Esophagus (tissue), 2 donors: ENCODE data around the gene SCRG1. TPM values are rescaled to one million over a fixed set of nuclear protein-coding genes. Genes with fewer than 3 reads are reported as not detected.

ENCODE experiments used
- H3K27ac ChIP-seq, 2 donors: one replicate each; pipeline ENCODE4 v1.5.1; 2013; ENCODE audit warnings: low read depth in 2 of 2, mild to moderate bottlenecking in 2 of 2, inconsistent platforms in 1 of 2, low read length in 1 of 2, moderate library complexity in 1 of 2
- H3K27me3 ChIP-seq, 2 donors: one replicate each; pipeline ENCODE4 v1.6.1; 2013; ENCODE audit warnings: low read length in 2 of 2, control low read depth in 1 of 2, mild to moderate bottlenecking in 1 of 2; ENCODE audit not compliant: insufficient read depth in 2 of 2, control insufficient read depth in 1 of 2
- H3K36me3 ChIP-seq, 2 donors: one replicate each; pipeline ENCODE4 v1.6.1; 2013; ENCODE audit warnings: low read length in 1 of 2; ENCODE audit not compliant: control insufficient read depth in 2 of 2, insufficient read depth in 2 of 2
- H3K4me1 ChIP-seq, 2 donors: one replicate each; pipeline ENCODE4 v1.6.1; 2013; ENCODE audit warnings: low read length in 1 of 2; ENCODE audit not compliant: control insufficient read depth in 2 of 2, insufficient read depth in 2 of 2
- H3K4me3 ChIP-seq, 2 donors: one replicate each; pipeline ENCODE4 v1.5.1; 2013; ENCODE audit warnings: low read length in 2 of 2, mild to moderate bottlenecking in 2 of 2, low read depth in 1 of 2, moderate library complexity in 1 of 2
- H3K9me3 ChIP-seq, 2 donors: one replicate each; pipeline ENCODE4 v1.6.1; 2013; ENCODE audit warnings: mild to moderate bottlenecking in 2 of 2, low read depth in 1 of 2, low read length in 1 of 2, moderate library complexity in 1 of 2; ENCODE audit not compliant: control insufficient read depth in 2 of 2, insufficient read depth in 1 of 2
- WGBS, 2 donors: extraction: QIAGEN DNeasy Blood & Tissue Kit; methylation state at CpG; one replicate each; pipeline ENCODE4 v1.1.7; 2013; 5-methylcytosine and 5-hydroxymethylcytosine counted together
- polyA plus RNA-seq, 2 donors: library from polyadenylated mRNA; stranded (reverse); fragments of 200-250 nt; gene quantifications; one replicate each; pipeline ENCODE4 v1.2.3, GENCODE V29; 2013
- donor health status: healthy with polysubstance abuse.
- donor health status: Bipolar disorder and iron deficiency.

The SCRG1 gene
- polyA plus RNA-seq, 2 donors, result 0.04 to 0.24 TPM

DNA sequence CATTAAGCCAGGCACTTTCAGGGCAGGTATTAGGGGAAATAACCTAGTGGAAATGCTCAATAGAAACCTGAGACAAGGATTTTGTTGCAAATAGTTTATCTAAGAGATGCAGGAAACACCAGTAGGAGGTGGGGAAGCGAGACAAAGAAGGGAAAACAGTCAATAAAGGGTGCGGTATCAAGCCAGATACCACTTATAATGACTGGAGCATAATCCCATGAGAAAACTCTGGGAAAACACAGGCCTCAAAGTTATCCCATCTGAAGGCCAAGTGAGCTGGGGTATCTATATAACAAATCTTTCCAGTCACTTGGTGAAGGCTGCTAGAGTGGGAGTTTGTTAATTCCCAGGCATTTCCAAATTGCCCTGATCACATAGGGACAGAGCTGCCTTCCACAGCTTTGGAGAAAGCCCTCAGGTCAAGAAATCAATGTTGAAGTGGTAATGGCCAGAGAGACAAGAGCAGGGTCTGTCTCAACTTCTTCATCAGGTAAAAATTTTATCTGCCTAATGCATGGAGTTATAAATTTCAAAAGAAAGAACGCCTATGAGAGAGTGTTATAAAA is 55.0 kb downstream of the SCRG1 start:
- H3K4me1 ChIP-seq, result no peaks in the 10 kb centered on the region
- no peak overlapping the region for H3K4me3 ChIP-seq
- H3K36me3 ChIP-seq, result no peaks in the 10 kb centered on the region
- H3K27ac ChIP-seq, result no peak overlapping the region
- H3K9me3 ChIP-seq, result peaks cover 0 to 3% of the 10 kb centered on the region in 2 donors
- WGBS, 2 donors, result 81 to 91% methylated on average over 3 of the region's 3 CpGs
- H3K27me3 ChIP-seq, result no peaks in the 10 kb centered on the region

DNA sequence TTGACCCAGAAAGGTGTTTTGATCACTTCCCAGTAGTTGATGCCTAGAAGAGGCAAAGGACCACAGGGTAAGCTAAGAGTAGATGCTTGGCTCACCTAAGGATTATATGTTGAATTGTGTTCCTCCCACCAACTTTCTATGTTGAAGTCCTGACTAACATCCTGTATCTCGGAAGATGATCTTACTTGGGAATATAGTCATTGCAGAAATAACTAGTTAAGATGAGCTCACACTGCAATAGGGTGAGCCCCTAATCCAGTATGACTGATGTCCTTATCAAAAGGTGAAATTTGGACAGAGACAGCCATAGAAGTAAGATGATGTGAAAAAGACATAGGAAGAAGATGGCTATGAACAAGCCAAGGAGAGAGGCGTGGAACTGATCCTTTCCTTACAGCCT is 61.5 kb downstream of the SCRG1 start:
- Histone ChIP-seq H3K4me1 (no peaks in the 10 kb centered on the region), H3K36me3 (no peaks in the 10 kb centered on the region), H3K27me3 (no peaks in the 10 kb centered on the region), H3K9me3 (no peaks in the 10 kb centered on the region), H3K27ac (no peak overlapping the region), H3K4me3 (no peak overlapping the region)
- WGBS, 2 donors, result 97% methylated on average over 2 of the region's 2 CpGs

DNA sequence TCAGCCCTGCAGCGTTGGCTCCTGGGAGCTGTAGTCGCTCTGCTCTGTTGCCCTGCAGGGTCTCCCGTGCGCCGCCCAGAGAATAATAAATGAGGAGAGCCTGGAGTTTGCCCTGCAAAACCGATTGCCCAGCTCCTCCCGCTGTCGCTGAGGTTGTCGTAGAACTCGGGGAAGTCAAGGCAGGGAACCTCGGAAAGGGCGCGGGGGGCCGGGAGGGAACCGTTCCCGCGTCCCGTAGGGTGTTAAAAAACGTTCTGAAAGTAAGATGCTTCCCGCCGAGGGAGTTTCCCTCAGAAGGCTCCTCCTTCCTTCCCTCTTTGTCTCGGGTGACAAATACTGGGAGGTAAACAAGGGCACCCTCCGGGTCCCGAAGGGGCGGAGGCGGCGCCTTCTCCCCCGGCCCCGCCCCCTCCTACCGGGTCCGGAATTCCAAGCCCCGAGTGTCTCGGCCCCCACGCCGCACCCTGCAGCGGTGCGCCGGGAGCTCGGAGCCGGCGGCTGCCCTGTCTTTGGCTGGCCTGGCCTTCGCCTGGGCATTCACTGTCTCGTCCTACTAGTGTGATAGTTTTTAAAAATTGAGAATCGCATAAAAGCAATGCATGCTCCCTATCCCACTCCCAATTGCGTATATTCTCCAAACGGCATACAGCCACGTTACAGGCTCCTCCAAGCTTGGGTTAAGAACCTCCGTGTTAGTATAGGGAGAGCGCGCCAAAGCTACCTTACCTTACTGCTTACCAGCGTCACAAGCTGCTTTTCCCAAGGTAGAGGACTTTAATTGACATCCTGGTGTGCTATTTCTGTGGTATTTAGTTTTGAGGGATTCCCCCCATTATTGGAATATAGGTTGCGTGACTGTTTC is 63.8 kb downstream of the SCRG1 start:
- H3K27me3 ChIP-seq, result no peaks in the 10 kb centered on the region
- no peaks in the 10 kb centered on the region for H3K36me3 ChIP-seq
- no peaks in the 10 kb centered on the region for H3K9me3 ChIP-seq
- WGBS, 2 donors, result 1 to 2% methylated on average over 52 of the region's 52 CpGs
- H3K27ac ChIP-seq, result peak overlapping the region; percentile 75 to 83
- no peaks in the 10 kb centered on the region for H3K4me1 ChIP-seq
- H3K4me3 ChIP-seq, result peak overlapping the region; percentile 70 to 84

Other genes starting within 250 kb of the SCRG1 start
- gene GALNT7, start 230.3 kb downstream of the SCRG1 start, polyA plus RNA-seq, result 10 to 100 TPM; 13.6 to 15.1 TPM
- gene HMGB2, start 64.8 kb downstream of the SCRG1 start, polyA plus RNA-seq, result 100 to 1,000 TPM; 156 to 240 TPM
- gene SAP30, start 28.2 kb downstream of the SCRG1 start, polyA plus RNA-seq, result 1 to 10 TPM; 2.5 to 7.3 TPM
- gene HAND2, start 131.1 kb upstream of the SCRG1 start, polyA plus RNA-seq, result 1 to 10 TPM; 1.4 to 2.0 TPM